ENCODE results near the gene UPF1.

DNA sequence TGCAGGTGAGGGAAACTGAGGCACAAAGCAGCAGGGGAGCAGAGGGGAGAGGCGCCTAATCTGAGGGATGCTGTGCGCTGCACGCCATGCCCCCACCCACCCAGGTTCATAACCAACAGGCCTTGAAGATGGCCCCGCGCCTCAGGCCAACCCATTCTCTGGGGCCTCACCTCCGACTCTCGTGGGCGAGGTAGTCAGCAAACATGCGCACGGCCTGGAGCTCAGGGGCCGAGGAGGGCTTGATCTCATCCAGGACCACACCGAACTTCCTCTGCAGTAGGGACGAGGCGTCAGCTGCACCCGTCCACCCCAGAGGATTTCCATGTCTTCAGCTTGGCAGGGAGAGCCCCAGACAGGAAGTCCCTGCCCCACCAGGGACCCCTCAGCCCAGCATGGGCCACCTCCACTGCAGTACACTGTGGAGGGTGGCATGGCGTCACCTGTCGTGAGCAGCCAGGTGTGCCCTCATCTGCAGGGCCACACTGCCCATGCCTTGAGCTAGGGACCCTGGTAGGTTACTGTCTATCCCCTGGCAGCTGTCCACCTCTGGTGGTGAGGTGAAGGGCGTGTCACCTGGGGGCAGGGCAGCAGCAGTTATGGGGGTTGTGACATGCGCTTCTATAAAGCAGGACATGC, 79.2 kb downstream of the UPF1 start:
- TF ChIP-seq, protein P1, sequence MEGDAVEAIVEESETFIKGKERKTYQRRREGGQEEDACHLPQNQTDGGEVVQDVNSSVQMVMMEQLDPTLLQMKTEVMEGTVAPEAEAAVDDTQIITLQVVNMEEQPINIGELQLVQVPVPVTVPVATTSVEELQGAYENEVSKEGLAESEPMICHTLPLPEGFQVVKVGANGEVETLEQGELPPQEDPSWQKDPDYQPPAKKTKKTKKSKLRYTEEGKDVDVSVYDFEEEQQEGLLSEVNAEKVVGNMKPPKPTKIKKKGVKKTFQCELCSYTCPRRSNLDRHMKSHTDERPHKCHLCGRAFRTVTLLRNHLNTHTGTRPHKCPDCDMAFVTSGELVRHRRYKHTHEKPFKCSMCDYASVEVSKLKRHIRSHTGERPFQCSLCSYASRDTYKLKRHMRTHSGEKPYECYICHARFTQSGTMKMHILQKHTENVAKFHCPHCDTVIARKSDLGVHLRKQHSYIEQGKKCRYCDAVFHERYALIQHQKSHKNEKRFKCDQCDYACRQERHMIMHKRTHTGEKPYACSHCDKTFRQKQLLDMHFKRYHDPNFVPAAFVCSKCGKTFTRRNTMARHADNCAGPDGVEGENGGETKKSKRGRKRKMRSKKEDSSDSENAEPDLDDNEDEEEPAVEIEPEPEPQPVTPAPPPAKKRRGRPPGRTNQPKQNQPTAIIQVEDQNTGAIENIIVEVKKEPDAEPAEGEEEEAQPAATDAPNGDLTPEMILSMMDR (IDR thresholded peaks at IDR 0.05; ENCODE audit: insufficient read depth, low read length, poor library complexity, severe bottlenecking): no peak
- TF ChIP-seq EZH2phosphoT487 (conservative IDR thresholded peaks at IDR 0.05; ENCODE audit: low read length): no peak
